ENCODE data around the gene ZNRD2.

GRCh38 chr11:65609229-65609628 lies 39.0 kb downstream of the ZNRD2 start:
- TF ChIP-seq EZH2phosphoT487 (IDR thresholded peaks at IDR 0.05; ENCODE audit: low read depth, severe bottlenecking, unreplicated experiment) (no peak), CTCF (IDR thresholded peaks at IDR 0.05; ENCODE audit: poor library complexity) (no peak), EZH2 (IDR thresholded peaks at IDR 0.05; ENCODE audit: borderline replicate concordance) (no peak)
